H1 (cell line): ENCODE data around the gene SLC22A13. TPM values are rescaled to one million over a fixed set of nuclear protein-coding genes. Genes with fewer than 3 reads are reported as not detected.

Source experiments
- CTCF ChIA-PET: fragments of 300-600 bp; sonication (Branson Sonifier 250); formaldehyde crosslinking; loops from one replicate; lab custom pipeline; 2021; ENCODE audit not compliant: partially characterized antibody; lab: Charles Lee
- POLR2A ChIA-PET: fragments of 300-600 bp; sonication (Branson Sonifier 250); formaldehyde crosslinking; loops from one replicate; lab custom pipeline; 2021; ENCODE audit warnings: inconsistent platforms; ENCODE audit not compliant: partially characterized antibody; lab: Charles Lee
- DNase-seq, 2 experiments: peaks; one replicate each; pipeline versions ENCODE4 v3.0.0 to v3.0.0-alpha.2; 2010 to 2022; ENCODE audit warnings: low spot score in 2 of 2, low read depth in 1 of 2, mixed read lengths in 1 of 2
- FAIRE-seq: peaks from 2 replicates; lab custom pipeline; 2011; peaks lifted over from hg19 to GRCh38; lab: Jason Lieb, UNC
- H2AFZ ChIP-seq: 2 replicates; pipeline ENCODE4 v1.8.1; 2012; ENCODE audit warnings: low read length, inconsistent platforms
- H2AK5ac ChIP-seq: 2 replicates; pipeline ENCODE4 v1.6.1; 2013; ENCODE audit warnings: low read depth, low read length
- H2BK120ac ChIP-seq: replicated peaks from 2 replicates; pipeline ENCODE3; 2013; ENCODE audit warnings: low read depth, low read length, inconsistent platforms
- H2BK12ac ChIP-seq: 2 replicates; pipeline ENCODE4 v1.6.1; 2013; ENCODE audit warnings: low read depth, low read length
- H2BK15ac ChIP-seq: 2 replicates; pipeline ENCODE4 v1.6.1; 2013; ENCODE audit warnings: low read length
- H2BK20ac ChIP-seq: 2 replicates; pipeline ENCODE4 v1.6.1; 2013; ENCODE audit warnings: low read length
- H2BK5ac ChIP-seq: 2 replicates; pipeline ENCODE4 v1.6.1; 2013; ENCODE audit warnings: low read depth, low read length
- H3K14ac ChIP-seq: 2 replicates; pipeline ENCODE4 v1.6.1; 2013; ENCODE audit warnings: inconsistent platforms; ENCODE audit not compliant: insufficient read length
- H3K18ac ChIP-seq: 2 replicates; pipeline ENCODE4 v1.6.1; 2013; ENCODE audit warnings: low read length; ENCODE audit errors: extremely low read depth
- H3K23ac ChIP-seq: 2 replicates; pipeline ENCODE4 v1.6.1; 2013; ENCODE audit warnings: inconsistent platforms; ENCODE audit not compliant: insufficient read length
- H3K23me2 ChIP-seq: 2 replicates; pipeline ENCODE4 v1.6.1; 2013; ENCODE audit warnings: low read depth, low read length
- H3K27ac ChIP-seq: 2 replicates; pipeline ENCODE4 v1.6.1; 2011; ENCODE audit warnings: low read depth, low read length, inconsistent platforms
- H3K27me3 ChIP-seq, 4 experiments: replicated peaks in 1 of 4; 1 replicate in 1 of 4; 2 replicates in 3 of 4; pipeline versions ENCODE4 v1.6.1 to v1.8.1; 2011 to 2013; ENCODE audit warnings: low read length in 3 of 4, mild to moderate bottlenecking in 3 of 4, inconsistent platforms in 2 of 4, mixed read lengths in 2 of 4, moderate library complexity in 1 of 4; ENCODE audit not compliant: control insufficient read depth in 3 of 4, insufficient read depth in 3 of 4; ENCODE audit errors: extremely low read depth in 1 of 4
- H3K36me3 ChIP-seq, 4 experiments: 2 replicates each; pipeline versions ENCODE4 v1.6.1 to v1.8.1; 2011 to 2013; ENCODE audit warnings: mild to moderate bottlenecking in 4 of 4, low read length in 3 of 4, moderate library complexity in 2 of 4, control low read depth in 1 of 4, inconsistent platforms in 1 of 4; ENCODE audit not compliant: insufficient read depth in 4 of 4, control insufficient read depth in 2 of 4
- H3K4ac ChIP-seq: replicated peaks from 2 replicates; pipeline ENCODE3; 2013; ENCODE audit warnings: low read length, low read depth, mixed read lengths, inconsistent platforms; ENCODE audit not compliant: insufficient read length
- H3K4me1 ChIP-seq, 4 experiments: replicated peaks in 1 of 4; 1 replicate in 1 of 4; 2 replicates in 3 of 4; pipeline versions ENCODE4 v1.6.1 to v1.8.1; 2011 to 2013; ENCODE audit warnings: low read length in 3 of 4, inconsistent platforms in 2 of 4, mixed read lengths in 1 of 4; ENCODE audit not compliant: insufficient read depth in 4 of 4, control insufficient read depth in 3 of 4
- H3K4me2 ChIP-seq, 2 experiments: 2 replicates each; pipeline versions ENCODE4 v1.6.1 to v1.8.1; 2011 to 2013; ENCODE audit warnings: low read depth in 2 of 2, low read length in 2 of 2, control low read depth in 1 of 2, inconsistent platforms in 1 of 2, mild to moderate bottlenecking in 1 of 2; ENCODE audit not compliant: insufficient read depth in 1 of 2
- H3K4me3 ChIP-seq, 4 experiments: fragments of 200-600, 300-600 bp in 1 of 4; sonication (generic), shearing (Covaris generic), sonication (Bioruptor Twin) in 1 of 4; 2 replicates each; pipeline versions ENCODE4 v1.5.1 to v1.8.1; 2011 to 2016; ENCODE audit warnings: low read length in 4 of 4, low read depth in 3 of 4, control low read depth in 2 of 4, inconsistent platforms in 2 of 4, mild to moderate bottlenecking in 2 of 4, mixed read lengths in 1 of 4, moderate library complexity in 1 of 4; ENCODE audit not compliant: insufficient read depth in 2 of 4; ENCODE audit errors: extremely low read depth in 1 of 4
- H3K56ac ChIP-seq: replicated peaks from 2 replicates; pipeline ENCODE3; 2013; ENCODE audit warnings: low read depth, mild to moderate bottlenecking, mixed read lengths, low read length, inconsistent platforms; ENCODE audit not compliant: insufficient read length
- H3K79me1 ChIP-seq: 2 replicates; pipeline ENCODE4 v1.6.1; 2013; ENCODE audit warnings: low read depth, low read length, control low read depth
- H3K79me2 ChIP-seq, 2 experiments: 2 replicates each; pipeline versions ENCODE4 v1.6.1 to v1.8.1; 2012 to 2013; ENCODE audit warnings: low read length in 2 of 2, mild to moderate bottlenecking in 2 of 2, inconsistent platforms in 1 of 2; ENCODE audit not compliant: insufficient read depth in 2 of 2, control insufficient read depth in 1 of 2
- H3K9ac ChIP-seq, 4 experiments: replicated peaks in 1 of 4; 1 replicate in 1 of 4; 2 replicates in 3 of 4; pipeline versions ENCODE4 v1.6.1 to v1.8.1; 2011 to 2013; ENCODE audit warnings: low read depth in 3 of 4, low read length in 3 of 4, control low read depth in 2 of 4, mild to moderate bottlenecking in 2 of 4, moderate library complexity in 2 of 4, inconsistent platforms in 1 of 4; ENCODE audit errors: extremely low read depth in 1 of 4
- H3K9me3 ChIP-seq, 2 experiments: 2 replicates each; pipeline versions ENCODE4 v1.6.1 to v1.8.1; 2012 to 2013; ENCODE audit warnings: mild to moderate bottlenecking in 2 of 2, moderate library complexity in 2 of 2, control low read depth in 1 of 2, inconsistent platforms in 1 of 2, low read depth in 1 of 2, low read length in 1 of 2, mixed read lengths in 1 of 2; ENCODE audit not compliant: insufficient read depth in 2 of 2
- H4K20me1 ChIP-seq, 2 experiments: replicated peaks in 1 of 2; 2 replicates each; pipeline versions ENCODE3 to v1.8.1; 2011 to 2013; ENCODE audit warnings: inconsistent platforms in 2 of 2, low read length in 2 of 2, mild to moderate bottlenecking in 1 of 2; ENCODE audit not compliant: insufficient read depth in 2 of 2, control insufficient read depth in 1 of 2
- H4K5ac ChIP-seq: 2 replicates; pipeline ENCODE4 v1.6.1; 2013; ENCODE audit warnings: low read length, low read depth, mixed read lengths, inconsistent platforms; ENCODE audit not compliant: insufficient read length
- H4K8ac ChIP-seq: 2 replicates; pipeline ENCODE4 v1.8.0; 2013; ENCODE audit warnings: mild to moderate bottlenecking, moderate library complexity, low read length, inconsistent platforms; ENCODE audit not compliant: insufficient read depth; ENCODE audit errors: extremely low read depth
- H4K91ac ChIP-seq: replicated peaks from 2 replicates; pipeline ENCODE3; 2013; ENCODE audit warnings: low read length, mixed read lengths, inconsistent platforms; ENCODE audit not compliant: insufficient read length
- BACH1 ChIP-seq: IDR thresholded peaks from 2 replicates; pipeline ENCODE4 v1.6.1; 2012; ENCODE audit warnings: low read length, improper control_type of control experiment
- BRCA1 ChIP-seq: IDR thresholded peaks from 2 replicates; pipeline ENCODE4 v1.6.1; 2012; ENCODE audit warnings: low read depth, low read length, improper control_type of control experiment
- CHD2 ChIP-seq: IDR thresholded peaks from 2 replicates; pipeline ENCODE4 v1.6.1; 2012; ENCODE audit warnings: low read length, improper control_type of control experiment
- CTBP2 ChIP-seq: IDR thresholded peaks from 2 replicates; pipeline ENCODE4 v1.7.0; 2011; ENCODE audit warnings: borderline replicate concordance, mild to moderate bottlenecking, moderate library complexity, mixed read lengths, low read length; ENCODE audit not compliant: insufficient read depth, insufficient read length
- CTCF ChIP-seq, 3 experiments: IDR thresholded peaks; 1 replicate in 2 of 3; 2 replicates in 1 of 3; pipeline versions ENCODE4 v1.5.1 to v1.6.1; 2011; ENCODE audit warnings: low read length in 3 of 3, mild to moderate bottlenecking in 3 of 3, inconsistent platforms in 2 of 3, low read depth in 1 of 3, moderate library complexity in 1 of 3; ENCODE audit not compliant: insufficient read depth in 1 of 3; ENCODE audit errors: control extremely low read depth in 1 of 3
- EP300 ChIP-seq, 2 experiments: IDR thresholded peaks; 1 replicate in 1 of 2; 2 replicates in 1 of 2; pipeline ENCODE4 v1.6.1; 2011 to 2012; ENCODE audit warnings: low read depth in 2 of 2, low read length in 2 of 2, mild to moderate bottlenecking in 2 of 2, borderline replicate concordance in 1 of 2, inconsistent platforms in 1 of 2, moderate library complexity in 1 of 2
- GABPA ChIP-seq: IDR thresholded peaks from 2 replicates; pipeline ENCODE4 v1.6.1; 2011; ENCODE audit warnings: mild to moderate bottlenecking, low read length, moderate library complexity, borderline replicate concordance; ENCODE audit not compliant: insufficient read depth
- GTF2F1 ChIP-seq: IDR thresholded peaks from 2 replicates; pipeline ENCODE4 v1.6.1; 2012; ENCODE audit warnings: low read depth, low read length, improper control_type of control experiment, borderline replicate concordance
- SIN3A ChIP-seq, 2 experiments: IDR thresholded peaks in 1 of 2; conservative IDR thresholded peaks in 1 of 2; 2 replicates each; pipeline ENCODE4 v1.6.1; 2011 to 2012; ENCODE audit warnings: low read length in 2 of 2, improper control_type of control experiment in 1 of 2, low read depth in 1 of 2, mild to moderate bottlenecking in 1 of 2
- SUZ12 ChIP-seq: fragments of 200-600 bp; sonication (generic); IDR thresholded peaks from 2 replicates; pipeline ENCODE4 v1.6.1; 2012; ENCODE audit warnings: mild to moderate bottlenecking, inconsistent platforms, low read length, moderate library complexity, mixed read lengths
- WGBS, 2 experiments: shearing (Covaris generic) in 1 of 2; methylation state at CpG; one replicate each; pipeline versions ENCODE4 v1.1.6 to v1.1.7; 2013 to 2015; ENCODE audit warnings: low lambda C conversion rate in 2 of 2, mixed read lengths in 2 of 2, inconsistent platforms in 1 of 2, low coverage in 1 of 2, missing lambda C conversion rate in 1 of 2; ENCODE audit not compliant: insufficient replicate concordance in 2 of 2, insufficient coverage in 1 of 2, insufficient read length in 1 of 2; ENCODE audit errors: extremely low coverage in 1 of 2, missing lambda C conversion rate in 1 of 2; 5-methylcytosine and 5-hydroxymethylcytosine counted together
- polyA plus RNA-seq, 7 experiments: library from polyadenylated mRNA; depleted of rRNA in 3 of 7; stranded (reverse) in 5 of 7; unstranded in 2 of 7; fragments of >200 nt in 5 of 7; fragments of 200-250 nt in 2 of 7; gene quantifications; 1 replicate in 5 of 7; 2 replicates in 1 of 7; 4 replicates in 1 of 7; pipeline versions ENCODE4 v1.2.1 to v1.2.3, GENCODE V29; 2011 to 2013; ENCODE audit warnings: missing spikeins in 2 of 7, mixed read lengths in 2 of 7
- total RNA-seq: library from RNA; stranded (reverse); fragmentation: NEBNext Ultra II Directional; extraction: Animal tissue kit (Norgen Biotek cat#: 25700); gene quantifications from 2 replicates; pipeline ENCODE4 v1.2.1, GENCODE V29; 2021

Gene SLC22A13
- total and polyA plus RNA-seq, 2 of the 8 experiments (the other 6 are each of a cell fraction or from before 2014, with no cell fraction given), result 0.05 to 0.41 TPM

GRCh38 chr3:38275658-38276057 is 10.0 kb downstream of the SLC22A13 start:
- FAIRE-seq, result no peak
- Histone ChIP-seq H3K27ac (no peak overlapping the region), H3K18ac (no peak overlapping the region), H4K8ac (no peak overlapping the region), H3K36me3 (no peaks in the 10 kb centered on the region), H4K91ac (no peak overlapping the region), H3K23me2 (no peaks in the 10 kb centered on the region), H2BK20ac (no peak overlapping the region), H2BK12ac (no peak overlapping the region), H4K20me1 (no peaks in the 10 kb centered on the region), H4K5ac (no peak overlapping the region), H2AFZ (no peak overlapping the region), H3K79me2 (no peaks in the 10 kb centered on the region), H3K4me1 (no peaks in the 10 kb centered on the region), H3K4ac (no peak overlapping the region), H3K79me1 (no peaks in the 10 kb centered on the region), H3K56ac (no peak overlapping the region), H3K9me3 (no peaks in the 10 kb centered on the region), H3K14ac (no peak overlapping the region), H2BK15ac (no peak overlapping the region), H2BK5ac (no peak overlapping the region), H2BK120ac (no peak overlapping the region), H3K4me3 (no peak overlapping the region), H2AK5ac (no peak overlapping the region), H3K27me3 (no peaks in the 10 kb centered on the region), H3K9ac (no peak overlapping the region), H3K4me2 (no peak overlapping the region), H3K23ac (no peak overlapping the region)
- 95% methylated on average over 8 of the region's 8 CpGs; no CpG with 5 or more reads in 1 of the 2 experiments for WGBS, 2 experiments
- ChIA-PET CTCF (interaction anchor here (1.3 to 1.5 kb wide), 2 partner anchors 23 to 70 kb away, joined by 3 to 4 read pairs; no protein-coding TSS in a partner anchor), POLR2A (no interaction called here)
- DNase-seq, result no peak
- TF ChIP-seq SUZ12 (no peak), GTF2F1 (no peak), CTBP2 (no peak), CHD2 (no peak), SIN3A (conservative IDR thresholded peaks at IDR 0.05 in 1 of 2, IDR thresholded peaks at IDR 0.05 in 1 of 2; ENCODE audit: low read depth in 1 of 2, low read length in 2 of 2) (no peak), BRCA1 (no peak), EP300 (IDR thresholded peaks at IDR 0.05; ENCODE audit: borderline replicate concordance in 1 of 2, low read depth in 2 of 2, low read length in 2 of 2) (no peak), GABPA (no peak), CTCF (IDR thresholded peaks at IDR 0.05; ENCODE audit: control extremely low read depth in 1 of 3, insufficient read depth in 1 of 3, low read depth in 1 of 3, low read length in 3 of 3) (no peak), BACH1 (no peak)
